GM12873 (cell line): Measurements from ENCODE around the gene CREM.

Source experiments
- TF ChIP-seq, protein P1 (sequence below): IDR thresholded peaks from 2 replicates; pipeline ENCODE4 v1.5.1; 2012; ENCODE audit warnings: low read depth, mild to moderate bottlenecking, moderate library complexity, low read length, control low read depth; ENCODE audit not compliant: insufficient read depth; ENCODE audit errors: missing control alignments

The CREM gene

DNA sequence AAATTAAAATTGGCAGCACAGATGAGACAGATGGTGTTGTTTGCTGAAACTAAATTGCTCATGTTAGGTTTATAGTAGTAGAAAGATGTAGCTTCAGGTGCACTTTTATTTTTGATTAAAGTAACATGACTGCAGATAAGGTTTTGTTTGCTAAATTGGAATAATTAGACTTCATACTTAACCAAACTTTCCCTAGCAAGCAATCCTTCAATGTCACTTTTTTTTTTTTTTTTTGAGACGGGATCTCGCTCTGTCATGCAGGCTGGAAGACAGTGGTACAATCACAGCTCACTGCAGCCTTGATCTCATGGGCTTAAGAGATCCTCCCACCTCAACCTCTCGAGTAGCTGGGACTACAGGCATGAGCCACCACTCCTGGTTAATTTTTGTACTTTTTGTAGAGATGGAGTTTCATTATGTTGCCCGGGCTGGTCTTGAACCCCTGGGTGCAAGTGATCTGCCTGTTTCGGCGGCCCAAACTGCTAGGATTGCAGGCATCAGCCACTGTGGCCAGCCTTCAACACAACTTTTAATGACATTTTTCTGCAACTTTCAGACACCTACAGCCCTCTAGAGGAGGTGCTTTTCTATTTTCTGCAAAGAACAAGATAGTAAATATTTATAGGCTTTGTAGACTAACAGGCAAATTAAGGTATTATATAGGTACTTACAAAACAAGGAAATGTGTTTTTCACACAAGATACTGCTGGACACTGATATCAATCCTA, 124.9 kb downstream of the CREM start:
- TF ChIP-seq, protein P1, sequence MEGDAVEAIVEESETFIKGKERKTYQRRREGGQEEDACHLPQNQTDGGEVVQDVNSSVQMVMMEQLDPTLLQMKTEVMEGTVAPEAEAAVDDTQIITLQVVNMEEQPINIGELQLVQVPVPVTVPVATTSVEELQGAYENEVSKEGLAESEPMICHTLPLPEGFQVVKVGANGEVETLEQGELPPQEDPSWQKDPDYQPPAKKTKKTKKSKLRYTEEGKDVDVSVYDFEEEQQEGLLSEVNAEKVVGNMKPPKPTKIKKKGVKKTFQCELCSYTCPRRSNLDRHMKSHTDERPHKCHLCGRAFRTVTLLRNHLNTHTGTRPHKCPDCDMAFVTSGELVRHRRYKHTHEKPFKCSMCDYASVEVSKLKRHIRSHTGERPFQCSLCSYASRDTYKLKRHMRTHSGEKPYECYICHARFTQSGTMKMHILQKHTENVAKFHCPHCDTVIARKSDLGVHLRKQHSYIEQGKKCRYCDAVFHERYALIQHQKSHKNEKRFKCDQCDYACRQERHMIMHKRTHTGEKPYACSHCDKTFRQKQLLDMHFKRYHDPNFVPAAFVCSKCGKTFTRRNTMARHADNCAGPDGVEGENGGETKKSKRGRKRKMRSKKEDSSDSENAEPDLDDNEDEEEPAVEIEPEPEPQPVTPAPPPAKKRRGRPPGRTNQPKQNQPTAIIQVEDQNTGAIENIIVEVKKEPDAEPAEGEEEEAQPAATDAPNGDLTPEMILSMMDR: no peak

DNA sequence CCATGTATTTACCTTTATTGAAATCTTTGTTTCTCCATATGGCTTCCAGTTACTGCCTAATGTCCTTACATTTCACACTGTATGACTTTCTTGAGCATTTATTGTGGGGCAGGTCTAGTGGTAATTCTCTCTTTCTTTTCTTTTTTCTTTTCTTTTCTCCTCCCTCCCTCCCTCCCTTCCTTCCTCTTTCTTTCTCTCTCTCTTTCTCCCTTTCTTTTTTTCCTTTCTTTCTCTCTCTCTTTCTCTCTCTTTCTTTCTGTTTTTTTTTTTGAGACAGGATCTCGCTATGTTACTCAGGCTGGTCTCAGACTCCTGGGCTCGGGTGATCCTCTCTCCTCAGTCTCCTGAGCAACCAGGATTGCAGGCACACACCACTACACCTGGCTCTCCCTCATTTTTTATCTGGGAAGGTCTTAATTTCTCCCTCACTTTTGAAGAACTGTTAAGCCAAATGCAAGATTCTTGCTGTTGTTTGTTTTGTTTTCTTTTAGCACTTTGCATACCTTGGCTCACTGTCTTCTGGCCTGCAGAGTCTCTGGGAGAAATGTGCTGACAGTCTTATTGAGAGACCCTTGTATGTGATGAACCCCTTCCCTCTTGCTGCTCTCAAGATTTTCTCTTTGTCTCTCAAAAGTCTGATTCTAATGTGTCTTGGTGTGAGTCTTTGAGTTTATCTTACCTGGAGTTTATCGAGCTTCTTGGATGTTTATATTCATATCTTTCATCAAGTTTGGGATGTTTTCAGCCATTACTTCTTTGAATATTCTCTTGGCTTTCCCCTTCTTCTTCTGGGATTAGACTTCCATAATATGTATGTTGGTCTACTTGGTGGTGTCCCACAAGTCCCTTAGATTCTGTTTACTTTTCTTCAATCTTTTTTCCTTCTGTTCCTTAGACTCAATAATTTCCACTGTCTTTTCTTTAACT, 130.7 kb downstream of the CREM start:
- TF ChIP-seq, protein P1: no peak

DNA sequence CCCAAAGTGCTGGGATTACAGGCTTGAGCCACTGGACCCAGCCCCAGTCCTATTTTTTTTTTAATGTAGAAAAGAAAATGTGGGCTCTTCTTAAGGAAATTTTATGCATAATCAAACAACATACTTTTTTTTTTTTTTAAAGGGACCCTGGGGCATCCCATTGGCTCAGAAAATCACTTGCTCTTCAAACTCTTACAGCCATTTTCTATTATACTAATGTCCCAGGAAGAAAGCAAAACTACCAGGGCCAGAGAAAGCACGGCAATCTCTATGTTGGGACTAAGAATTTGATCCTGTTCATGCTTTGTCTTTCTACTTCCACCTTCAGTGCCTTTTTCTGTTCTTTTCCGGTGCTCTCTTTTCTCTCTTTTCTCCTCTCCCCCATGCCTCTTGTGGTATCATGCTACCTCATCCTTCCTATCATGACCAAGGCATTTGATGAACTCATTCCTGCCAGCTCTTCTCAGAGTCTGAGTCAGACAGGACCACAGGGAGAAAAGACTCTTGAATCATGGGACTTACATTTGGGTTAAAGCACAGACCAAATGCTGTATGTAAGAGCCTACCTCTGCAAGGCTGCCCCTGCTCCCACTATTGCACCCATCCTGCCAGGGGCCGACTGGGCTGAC, 133.2 kb downstream of the CREM start:
- TF ChIP-seq, protein P1: no peak

DNA sequence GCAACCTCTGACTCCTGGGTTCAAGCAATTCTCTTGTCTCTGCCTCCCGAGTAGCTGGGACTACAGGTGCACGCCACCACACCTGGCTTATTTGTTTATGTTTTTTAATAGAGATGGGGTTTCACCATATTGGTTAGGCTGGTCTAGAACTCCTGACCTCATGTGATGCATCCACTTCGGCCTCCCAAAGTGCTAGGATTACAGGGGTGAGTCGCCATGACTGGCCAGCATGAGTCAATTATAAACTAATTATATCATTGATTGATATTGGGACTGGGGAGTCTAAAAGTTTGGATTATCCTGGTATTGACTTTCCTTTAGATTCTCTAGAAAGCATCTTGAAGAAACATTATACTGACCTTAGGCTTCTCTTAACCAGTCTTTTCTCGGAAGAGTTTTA, 135.8 kb downstream of the CREM start:
- TF ChIP-seq, protein P1: no peak
